Measurements from ENCODE around the gene LRGUK.

LRGUK gene

DNA sequence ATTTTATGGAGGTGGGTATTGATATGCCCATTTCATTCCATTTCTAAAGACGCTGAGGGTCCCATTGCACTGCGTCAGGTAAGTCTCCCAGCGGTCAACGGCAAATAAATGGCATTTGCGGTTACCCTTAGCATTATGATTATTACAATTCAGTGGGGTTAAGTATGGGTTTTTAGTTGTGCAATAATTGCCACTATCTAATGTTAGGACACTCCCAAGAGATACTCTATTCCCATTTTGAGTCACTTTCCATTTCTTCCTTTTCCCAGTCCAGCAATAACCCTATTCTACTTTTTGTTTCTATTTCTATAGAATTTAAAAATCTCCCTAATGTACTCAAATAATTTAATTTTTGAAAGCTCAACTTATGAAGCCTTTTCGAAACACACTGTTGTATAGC is 185.6 kb downstream of the LRGUK start:
- DNase-seq, result no peak

DNA sequence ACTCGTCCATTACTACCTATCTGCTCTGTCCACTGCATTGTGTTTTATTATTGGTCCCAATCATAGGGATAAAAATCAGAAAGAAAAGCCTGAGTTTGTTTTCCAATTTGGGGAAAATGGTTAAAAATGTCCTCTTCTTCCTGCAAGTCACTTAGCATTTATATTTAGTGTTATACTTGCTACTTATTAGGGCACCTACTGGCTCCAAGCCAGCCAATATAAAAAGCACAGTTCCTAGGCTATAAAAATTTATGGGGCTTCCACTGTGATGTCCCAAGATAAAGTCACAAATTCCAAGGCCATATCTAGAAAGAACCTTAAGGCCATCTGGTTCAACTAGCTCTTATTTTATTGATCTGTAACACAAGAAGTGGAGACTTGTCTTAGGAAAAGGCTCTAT is 186.4 kb downstream of the LRGUK start:
- no peak for DNase-seq
